ENCODE results near the gene ANKH.

DNA sequence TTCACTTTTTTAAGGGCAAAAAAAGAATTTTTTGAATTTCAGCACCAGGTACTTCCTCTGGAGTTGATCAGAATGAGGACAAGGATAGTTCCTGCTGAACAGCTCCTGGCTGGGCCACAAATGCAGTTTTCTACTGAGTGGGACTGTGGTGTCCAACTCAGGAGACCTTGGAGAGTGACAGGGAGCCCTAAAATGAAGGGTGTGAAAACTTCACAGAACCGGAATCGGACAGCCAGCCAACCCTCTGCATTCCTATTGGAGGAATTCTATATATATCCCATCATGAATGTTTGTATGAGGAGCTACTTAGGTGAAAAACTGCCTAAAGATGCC, 40.6 kb downstream of the ANKH start:
- TF ChIP-seq, protein P1, sequence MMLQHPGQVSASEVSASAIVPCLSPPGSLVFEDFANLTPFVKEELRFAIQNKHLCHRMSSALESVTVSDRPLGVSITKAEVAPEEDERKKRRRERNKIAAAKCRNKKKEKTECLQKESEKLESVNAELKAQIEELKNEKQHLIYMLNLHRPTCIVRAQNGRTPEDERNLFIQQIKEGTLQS (IDR thresholded peaks at IDR 0.05; ENCODE audit: borderline replicate concordance, extremely low read depth, low read depth, low read length): no peak
- TF ChIP-seq CTCF (IDR thresholded peaks at IDR 0.05 in 2 of 3, conservative IDR thresholded peaks at IDR 0.05 in 1 of 3; ENCODE audit: control insufficient read depth in 2 of 3, extremely low read depth in 1 of 3, insufficient read depth in 1 of 3, low read depth in 3 of 3, low read length in 3 of 3) (no peak), RBBP5 (conservative IDR thresholded peaks at IDR 0.05) (no peak)

Measured in GM12878 (cell line).